H9 (cell line): ENCODE measurements around the gene FN1. TPM values are rescaled to one million over a fixed set of nuclear protein-coding genes. Genes with fewer than 3 reads are reported as not detected.

ENCODE experiments used
- DNase-seq: peaks from one replicate; pipeline ENCODE4 v3.0.0-alpha.2; 2017
- H2AFZ ChIP-seq: one replicate; pipeline ENCODE4 v1.6.1; 2013; ENCODE audit warnings: mild to moderate bottlenecking, low read length, control low read depth, moderate library complexity
- H2AK5ac ChIP-seq: 2 replicates; pipeline ENCODE4 v1.6.1; 2013; ENCODE audit warnings: low read length, control low read depth, mixed read lengths; ENCODE audit not compliant: insufficient read length
- H2BK120ac ChIP-seq: one replicate; pipeline ENCODE4 v1.6.1; 2013; ENCODE audit warnings: low read depth, mild to moderate bottlenecking, low read length, control low read depth, inconsistent platforms; ENCODE audit not compliant: poor library complexity, severe bottlenecking
- H2BK12ac ChIP-seq: 2 replicates; pipeline ENCODE4 v1.6.1; 2013; ENCODE audit warnings: low read length, control low read depth, mixed read lengths, low read depth; ENCODE audit not compliant: insufficient read length
- H2BK15ac ChIP-seq: 2 replicates; pipeline ENCODE4 v1.6.1; 2013; ENCODE audit warnings: low read depth, low read length, control low read depth
- H2BK20ac ChIP-seq: one replicate; pipeline ENCODE4 v1.6.1; 2013; ENCODE audit warnings: low read depth, mild to moderate bottlenecking, low read length, control low read depth, inconsistent platforms; ENCODE audit not compliant: poor library complexity, severe bottlenecking
- H2BK5ac ChIP-seq: 2 replicates; pipeline ENCODE4 v1.6.1; 2013; ENCODE audit warnings: low read length, control low read depth, mixed read lengths; ENCODE audit not compliant: insufficient read length
- H3K14ac ChIP-seq: 2 replicates; pipeline ENCODE4 v1.6.1; 2013; ENCODE audit warnings: low read length, control low read depth; ENCODE audit not compliant: insufficient read depth
- H3K18ac ChIP-seq: 2 replicates; pipeline ENCODE4 v1.6.1; 2013; ENCODE audit warnings: low read depth, mild to moderate bottlenecking, mixed read lengths, low read length, control low read depth; ENCODE audit not compliant: insufficient read length
- H3K23ac ChIP-seq: 2 replicates; pipeline ENCODE4 v1.6.1; 2013; ENCODE audit warnings: low read length, control low read depth, mixed read lengths, low read depth; ENCODE audit not compliant: insufficient read length
- H3K23me2 ChIP-seq: 2 replicates; pipeline ENCODE4 v1.6.1; 2013; ENCODE audit warnings: low read depth, mild to moderate bottlenecking, mixed read lengths, low read length, control low read depth; ENCODE audit not compliant: insufficient read length, poor library complexity, severe bottlenecking
- H3K27ac ChIP-seq: 2 replicates; pipeline ENCODE4 v1.5.1; 2013; ENCODE audit warnings: low read length, control low read depth, mixed read lengths, low read depth; ENCODE audit not compliant: insufficient read length
- H3K27me3 ChIP-seq: 2 replicates; pipeline ENCODE4 v1.6.1; 2013; ENCODE audit warnings: low read length, control low read depth, inconsistent platforms; ENCODE audit not compliant: insufficient read depth
- H3K4ac ChIP-seq: 2 replicates; pipeline ENCODE4 v1.6.1; 2013; ENCODE audit warnings: low read depth, mild to moderate bottlenecking, control low read depth, inconsistent platforms, low read length, moderate library complexity
- H3K4me1 ChIP-seq: 2 replicates; pipeline ENCODE4 v1.6.1; 2013; ENCODE audit warnings: low read length, control low read depth, inconsistent platforms; ENCODE audit not compliant: insufficient read depth
- H3K4me2 ChIP-seq: 2 replicates; pipeline ENCODE4 v1.6.1; 2013; ENCODE audit warnings: low read length, control low read depth, mixed read lengths; ENCODE audit not compliant: insufficient read length, insufficient read depth
- H3K56ac ChIP-seq: 2 replicates; pipeline ENCODE4 v1.6.1; 2013; ENCODE audit warnings: low read depth, mild to moderate bottlenecking, mixed read lengths, low read length, control low read depth; ENCODE audit not compliant: insufficient read length
- H3K79me1 ChIP-seq: 2 replicates; pipeline ENCODE4 v1.6.1; 2013; ENCODE audit warnings: low read depth, mild to moderate bottlenecking, moderate library complexity, low read length, control low read depth, inconsistent platforms; ENCODE audit not compliant: insufficient read depth, poor library complexity, severe bottlenecking
- H3K79me2 ChIP-seq: 2 replicates; pipeline ENCODE4 v1.6.1; 2013; ENCODE audit warnings: low read length, control low read depth, inconsistent platforms; ENCODE audit not compliant: insufficient read depth
- H3K9ac ChIP-seq: 2 replicates; pipeline ENCODE4 v1.6.1; 2013; ENCODE audit warnings: low read length, control low read depth, mixed read lengths; ENCODE audit not compliant: insufficient read length; ENCODE audit errors: extremely low read depth
- H3K9me3 ChIP-seq: one replicate; pipeline ENCODE4 v1.6.1; 2013; ENCODE audit warnings: low read depth, low read length, inconsistent platforms; ENCODE audit not compliant: control insufficient read depth
- H3T11ph ChIP-seq: one replicate; pipeline ENCODE4 v1.6.1; 2013; ENCODE audit warnings: mild to moderate bottlenecking, low read length, control low read depth, inconsistent platforms
- H4K20me1 ChIP-seq: one replicate; pipeline ENCODE4 v1.6.1; 2013; ENCODE audit not compliant: control insufficient read depth, insufficient read length, insufficient read depth
- H4K5ac ChIP-seq: 2 replicates; pipeline ENCODE4 v1.6.1; 2013; ENCODE audit warnings: low read depth, mild to moderate bottlenecking, mixed read lengths, low read length, control low read depth; ENCODE audit not compliant: insufficient read length
- H4K8ac ChIP-seq: replicated peaks from 2 replicates; pipeline ENCODE4 v1.6.1; 2013; ENCODE audit warnings: low read length, control low read depth, mixed read lengths, low read depth; ENCODE audit not compliant: insufficient read length
- H4K91ac ChIP-seq: 2 replicates; pipeline ENCODE4 v1.6.1; 2013; ENCODE audit warnings: low read depth, mild to moderate bottlenecking, moderate library complexity, mixed read lengths, low read length, control low read depth; ENCODE audit not compliant: insufficient read length
- H3K27ac Mint-ChIP-seq, 3 experiments: 2 replicates in 2 of 3; 3 replicates in 1 of 3; pipeline ENCODE4 v1.8.0; 2020 to 2021; ENCODE audit warnings: mixed read lengths in 3 of 3, mild to moderate bottlenecking in 1 of 3, moderate library complexity in 1 of 3
- H3K27me3 Mint-ChIP-seq: 2 replicates; pipeline ENCODE4 v1.8.0; 2021; ENCODE audit warnings: low read depth, mild to moderate bottlenecking, moderate library complexity, mixed read lengths
- H3K36me3 Mint-ChIP-seq, 3 experiments: 2 replicates in 2 of 3; 3 replicates in 1 of 3; pipeline ENCODE4 v1.8.0; 2020 to 2021; ENCODE audit warnings: low read depth in 3 of 3, mixed read lengths in 3 of 3; ENCODE audit not compliant: insufficient read depth in 1 of 3
- H3K4me1 Mint-ChIP-seq, 2 experiments: 2 replicates each; pipeline ENCODE4 v1.8.0; 2020; ENCODE audit warnings: mixed read lengths in 2 of 2
- H3K4me3 Mint-ChIP-seq, 2 experiments: 2 replicates in 1 of 2; 3 replicates in 1 of 2; pipeline ENCODE4 v1.8.0; 2020 to 2021; ENCODE audit warnings: mild to moderate bottlenecking in 2 of 2, mixed read lengths in 2 of 2, moderate library complexity in 1 of 2
- H3K9me3 Mint-ChIP-seq, 2 experiments: 2 replicates in 1 of 2; 3 replicates in 1 of 2; pipeline ENCODE4 v1.8.0; 2020; ENCODE audit warnings: mild to moderate bottlenecking in 2 of 2, mixed read lengths in 2 of 2, moderate library complexity in 1 of 2
- total RNA-seq: library from RNA; stranded (reverse); gene quantifications from 2 replicates; pipeline ENCODE4 v1.2.1, GENCODE V29; 2021
- TF ChIP-seq, protein P1 (sequence below): fragments of 200-600 bp; sonication (generic); conservative IDR thresholded peaks from 3 replicates; pipeline ENCODE4 v1.8.0; 2021; ENCODE audit warnings: antibody characterized with exemption, mild to moderate bottlenecking

FN1 gene
- total RNA-seq, 1 experiment from 2014 or later = 56.0 TPM

DNA sequence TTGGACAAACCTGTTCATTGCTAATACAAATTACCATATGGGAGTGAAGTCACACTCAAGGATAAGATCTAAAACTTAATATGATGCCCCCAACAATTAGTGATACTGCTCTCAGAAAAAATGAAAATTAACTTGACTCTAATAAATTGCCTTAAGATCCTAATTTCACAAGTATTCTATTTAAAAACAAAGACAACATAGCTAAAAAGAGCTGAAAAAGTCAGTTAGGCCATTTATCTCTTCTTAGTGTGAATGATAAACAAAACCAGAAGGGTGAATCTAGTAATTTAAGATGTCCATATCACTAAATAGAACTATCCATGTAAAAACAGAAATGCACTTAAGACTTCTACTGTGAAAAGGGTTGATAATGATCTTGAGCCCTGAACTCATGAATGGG, 53.4 kb downstream of the FN1 start:
- H2BK20ac ChIP-seq = no peak overlapping the region
- H3K9me3 ChIP-seq = no peaks in the 10 kb centered on the region
- Mint-ChIP-seq H3K4me1 (no peaks in the 10 kb centered on the region), H3K9me3 (no peaks in the 10 kb centered on the region), H3K36me3 (peaks cover 9 to 36% (median 16%) of the 10 kb centered on the region in 3 experiments; a peak in 6 of 7 replicates), H3K4me3 (no peak overlapping the region), H3K27ac (no peak overlapping the region), H3K27me3 (no peaks in the 10 kb centered on the region)
- no peaks in the 10 kb centered on the region for H3K23me2 ChIP-seq
- no peak overlapping the region for H3K56ac ChIP-seq
- no peak overlapping the region for H2AK5ac ChIP-seq
- H4K5ac ChIP-seq = no peak overlapping the region
- no peak overlapping the region for H3K4me2 ChIP-seq
- TF ChIP-seq, protein P1, sequence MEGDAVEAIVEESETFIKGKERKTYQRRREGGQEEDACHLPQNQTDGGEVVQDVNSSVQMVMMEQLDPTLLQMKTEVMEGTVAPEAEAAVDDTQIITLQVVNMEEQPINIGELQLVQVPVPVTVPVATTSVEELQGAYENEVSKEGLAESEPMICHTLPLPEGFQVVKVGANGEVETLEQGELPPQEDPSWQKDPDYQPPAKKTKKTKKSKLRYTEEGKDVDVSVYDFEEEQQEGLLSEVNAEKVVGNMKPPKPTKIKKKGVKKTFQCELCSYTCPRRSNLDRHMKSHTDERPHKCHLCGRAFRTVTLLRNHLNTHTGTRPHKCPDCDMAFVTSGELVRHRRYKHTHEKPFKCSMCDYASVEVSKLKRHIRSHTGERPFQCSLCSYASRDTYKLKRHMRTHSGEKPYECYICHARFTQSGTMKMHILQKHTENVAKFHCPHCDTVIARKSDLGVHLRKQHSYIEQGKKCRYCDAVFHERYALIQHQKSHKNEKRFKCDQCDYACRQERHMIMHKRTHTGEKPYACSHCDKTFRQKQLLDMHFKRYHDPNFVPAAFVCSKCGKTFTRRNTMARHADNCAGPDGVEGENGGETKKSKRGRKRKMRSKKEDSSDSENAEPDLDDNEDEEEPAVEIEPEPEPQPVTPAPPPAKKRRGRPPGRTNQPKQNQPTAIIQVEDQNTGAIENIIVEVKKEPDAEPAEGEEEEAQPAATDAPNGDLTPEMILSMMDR = no peak
- DNase-seq = no peak
- no peak overlapping the region for H3K9ac ChIP-seq
- no peak overlapping the region for H2BK15ac ChIP-seq
- no peaks in the 10 kb centered on the region for H4K20me1 ChIP-seq
- H4K8ac ChIP-seq = no peak overlapping the region
- no peak overlapping the region for H3K4ac ChIP-seq
- H3K18ac ChIP-seq = no peak overlapping the region
- no peak overlapping the region for H3K27ac ChIP-seq
- H3K27me3 ChIP-seq = no peaks in the 10 kb centered on the region
- no peak overlapping the region for H2BK5ac ChIP-seq
- no peaks in the 10 kb centered on the region for H3K4me1 ChIP-seq
- H4K91ac ChIP-seq = no peak overlapping the region
- no peak overlapping the region for H3K23ac ChIP-seq
- no peak overlapping the region for H2BK12ac ChIP-seq
- no peaks in the 10 kb centered on the region for H3K79me1 ChIP-seq
- no peak overlapping the region for H3K14ac ChIP-seq
- no peak overlapping the region for H2BK120ac ChIP-seq
- H3T11ph ChIP-seq = no peak overlapping the region
- no peaks in the 10 kb centered on the region for H3K79me2 ChIP-seq
- no peak overlapping the region for H2AFZ ChIP-seq
